ENCODE data around the gene PTCH1.

The PTCH1 gene

GRCh38 chr9:95462249-95463147 lies 54.3 kb downstream of the PTCH1 start:
- peak in 3 of 4 experiments; percentile 12 to 59 (median 52) for DNase-seq

DNA sequence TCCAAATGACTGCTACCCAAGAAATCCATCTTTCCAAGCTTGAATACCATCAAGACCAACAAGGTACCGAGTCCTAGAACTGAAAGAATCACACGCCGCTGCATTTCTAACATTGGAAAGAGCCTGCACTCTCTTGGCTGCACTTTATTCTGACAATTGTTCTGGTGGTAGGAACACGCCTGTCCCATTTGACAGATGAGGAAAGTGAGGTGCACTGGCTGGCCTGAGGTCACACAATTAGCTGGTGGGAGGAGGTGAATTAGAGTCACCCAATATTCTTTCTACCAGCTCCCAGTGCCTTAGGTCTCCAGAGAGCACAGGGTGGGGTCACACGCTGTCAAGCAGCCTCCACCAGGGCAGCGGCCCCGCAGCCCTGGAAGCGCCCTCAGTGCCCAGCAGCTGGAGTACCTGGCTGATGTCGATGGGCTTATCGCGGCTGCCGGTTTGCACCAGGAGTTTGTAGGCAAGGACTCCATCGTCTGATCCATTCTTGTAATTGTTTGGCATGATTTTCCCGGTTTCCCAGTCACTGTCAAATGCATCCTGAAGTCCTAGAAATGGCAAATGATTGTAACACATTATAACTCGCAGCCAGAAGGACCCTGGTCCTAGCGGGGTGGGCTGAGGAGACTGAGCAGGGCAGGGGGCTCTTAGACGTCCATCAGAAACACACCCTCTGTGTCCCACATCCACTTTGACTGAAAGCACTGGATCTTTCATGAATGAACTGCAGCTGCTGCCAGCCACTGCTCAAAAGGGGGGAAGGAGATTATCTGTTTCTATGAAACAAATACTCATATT lies 55.1 kb downstream of the PTCH1 start:
- no peak for DNase-seq

GRCh38 chr9:95460518-95461164 lies 56.1 kb downstream of the PTCH1 start:
- DNase-seq: no peak

DNA sequence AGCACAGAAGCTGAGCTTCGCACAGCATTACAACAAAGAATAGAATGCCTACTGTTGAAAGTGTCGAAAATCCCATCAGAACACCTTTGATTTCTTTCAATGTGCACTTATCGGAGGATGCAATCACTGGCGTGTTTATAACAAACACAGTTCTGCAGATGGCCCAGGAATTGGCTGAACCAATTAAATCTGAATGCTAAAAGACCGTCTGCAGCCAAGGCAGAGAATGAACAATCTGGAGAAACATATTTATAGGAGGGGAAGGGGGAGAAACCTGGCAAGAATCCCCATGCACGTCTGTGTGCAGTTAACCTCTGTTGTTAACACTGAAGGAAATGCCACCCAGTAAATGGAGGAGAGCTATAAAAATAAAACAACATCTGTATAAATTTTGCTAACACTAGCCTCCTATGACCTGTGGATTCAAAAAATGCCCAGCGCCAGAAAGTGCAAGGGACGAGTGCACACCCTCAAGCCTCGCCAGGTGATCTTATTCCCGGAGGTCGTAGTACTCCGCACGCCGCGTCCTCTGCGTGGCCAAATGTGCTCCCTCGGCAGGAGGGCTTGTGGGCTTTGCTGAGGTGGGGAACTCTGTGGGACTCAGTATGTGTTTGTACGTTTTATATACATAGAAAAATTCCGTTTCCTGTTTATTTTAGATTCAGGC lies 56.8 kb downstream of the PTCH1 start:
- DNase-seq: no peak

DNA sequence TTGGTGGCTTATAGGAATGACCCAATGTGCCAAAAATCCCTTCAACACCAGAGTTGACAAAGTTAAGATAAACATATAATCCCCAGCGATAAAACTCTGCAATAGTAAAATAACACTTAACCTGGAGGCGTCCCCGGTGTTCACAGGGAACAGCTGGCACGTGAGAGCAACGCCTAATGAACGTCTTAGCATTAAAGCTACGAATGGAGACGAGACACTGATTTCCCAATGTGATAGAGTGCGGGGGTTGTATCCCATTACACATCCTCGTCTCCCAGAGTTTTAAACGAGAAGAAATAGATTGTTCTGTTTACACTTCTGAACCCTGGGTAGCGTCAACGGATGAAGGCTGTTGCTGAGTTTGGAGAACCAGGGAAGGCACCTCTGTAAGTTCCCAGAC lies 57.6 kb downstream of the PTCH1 start:
- no peak for DNase-seq

- no peak for DNase-seq
These were observed 58.1 kb downstream of the PTCH1 start for GRCh38 chr9:95458666-95459065.

- no peak for DNase-seq
These were observed 59.0 kb downstream of the PTCH1 start for GRCh38 chr9:95457769-95458168.

GRCh38 chr9:95455714-95456113 lies 61.1 kb downstream of the PTCH1 start:
- no peak for DNase-seq

- no peak for DNase-seq
These were observed 64.6 kb downstream of the PTCH1 start for GRCh38 chr9:95452176-95452575.

DNA sequence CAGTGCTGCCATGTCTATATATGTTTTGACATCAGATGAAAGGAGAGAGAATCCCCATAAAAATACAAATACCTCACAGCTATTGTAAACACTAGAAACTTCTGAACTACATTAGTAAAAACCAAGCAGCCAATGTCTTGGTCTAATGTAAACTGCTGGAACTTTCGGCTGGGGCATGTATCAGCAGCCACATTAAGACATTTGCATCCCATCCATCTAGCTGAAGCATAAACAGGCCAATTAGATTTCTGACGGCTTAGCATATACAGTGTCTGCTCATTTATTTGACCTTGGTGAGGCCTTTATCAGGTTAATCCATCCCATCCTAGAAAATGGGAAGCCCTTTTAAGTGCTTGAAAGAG lies 65.7 kb downstream of the PTCH1 start:
- no peak for DNase-seq

DNA sequence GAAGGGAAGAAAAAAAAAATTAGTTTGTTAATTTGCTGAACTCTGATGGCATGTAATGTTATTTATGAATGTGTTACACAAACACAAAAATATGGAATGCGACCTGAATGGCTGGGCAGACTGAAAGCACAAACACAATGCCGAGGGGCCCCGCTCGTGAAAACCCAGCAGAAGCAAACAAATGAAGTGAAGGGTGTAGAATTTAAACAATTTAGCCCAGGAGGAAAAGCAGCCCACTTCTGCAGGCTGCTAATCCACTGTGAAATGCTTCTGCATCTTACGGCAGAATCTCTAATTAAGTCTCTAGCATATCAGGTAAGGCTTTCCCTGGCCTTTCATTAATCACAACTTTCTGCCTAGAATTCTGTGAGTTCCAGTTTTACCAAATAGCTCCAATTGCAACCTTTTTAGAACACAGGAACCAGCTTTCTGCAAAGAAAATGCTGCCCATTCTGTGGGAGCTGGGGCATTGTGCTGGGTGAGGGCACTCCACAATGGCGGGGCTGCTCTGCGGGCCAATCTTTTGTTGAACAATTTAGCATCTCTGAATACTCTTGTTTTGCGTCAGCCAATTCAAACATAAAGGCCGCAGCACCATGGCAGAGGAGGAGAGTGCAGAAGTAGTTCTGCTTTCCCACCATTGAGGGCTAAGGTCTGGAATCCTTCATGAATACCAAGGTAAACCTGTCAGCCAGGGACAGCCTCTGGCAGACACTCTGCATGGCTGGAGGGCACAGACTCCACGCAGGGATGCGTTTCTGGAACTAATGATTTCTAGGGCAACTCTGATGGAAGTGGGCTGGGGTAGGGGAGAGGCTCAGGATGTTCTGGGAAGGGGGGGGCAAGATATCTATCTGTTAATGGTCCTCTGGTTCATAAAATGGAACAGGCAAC lies 66.4 kb downstream of the PTCH1 start:
- DNase-seq: no peak

DNA sequence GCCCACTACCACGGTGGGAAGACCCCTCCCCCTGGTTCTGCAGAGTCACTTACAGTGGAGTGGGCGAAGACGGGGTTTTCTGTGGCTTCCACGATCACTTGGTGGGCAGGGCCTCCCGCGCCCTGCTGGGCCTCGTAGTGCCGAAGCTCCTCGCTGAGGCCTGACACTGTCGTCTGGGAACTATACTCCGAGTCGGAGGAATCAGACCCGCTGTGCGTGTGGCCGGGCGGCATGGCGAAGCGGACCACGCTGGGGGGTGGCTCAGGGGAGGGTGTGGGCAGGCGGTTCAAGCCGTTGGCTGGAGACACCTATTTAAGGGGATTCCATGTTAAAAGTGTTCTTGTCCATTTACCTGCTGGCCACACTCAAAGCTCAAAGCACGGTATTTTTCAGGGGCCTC lies 67.8 kb downstream of the PTCH1 start:
- DNase-seq: no peak

GRCh38 chr9:95447660-95448420 lies 68.9 kb downstream of the PTCH1 start:
- no peak for DNase-seq

DNA sequence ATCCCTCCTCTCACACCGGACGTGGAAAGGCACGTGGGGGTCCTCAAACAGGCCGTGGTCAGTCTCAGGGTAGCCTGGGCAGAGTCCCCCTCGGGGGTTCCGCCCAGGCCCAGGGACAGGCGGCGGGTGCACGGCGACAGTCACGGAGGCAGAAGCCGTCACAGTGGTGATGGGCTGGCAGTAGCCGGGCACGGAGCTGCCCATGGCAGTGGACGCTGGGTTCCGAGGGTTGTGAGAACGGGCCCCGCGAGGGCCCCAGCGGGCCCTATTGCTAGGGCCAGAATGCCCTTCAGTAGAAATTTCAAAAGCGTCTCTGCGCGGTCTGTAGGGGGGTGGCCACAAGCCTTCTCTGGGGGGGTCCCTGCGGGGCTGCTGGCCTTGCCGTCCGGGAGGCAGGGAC lies 69.8 kb downstream of the PTCH1 start:
- no peak for DNase-seq

DNA sequence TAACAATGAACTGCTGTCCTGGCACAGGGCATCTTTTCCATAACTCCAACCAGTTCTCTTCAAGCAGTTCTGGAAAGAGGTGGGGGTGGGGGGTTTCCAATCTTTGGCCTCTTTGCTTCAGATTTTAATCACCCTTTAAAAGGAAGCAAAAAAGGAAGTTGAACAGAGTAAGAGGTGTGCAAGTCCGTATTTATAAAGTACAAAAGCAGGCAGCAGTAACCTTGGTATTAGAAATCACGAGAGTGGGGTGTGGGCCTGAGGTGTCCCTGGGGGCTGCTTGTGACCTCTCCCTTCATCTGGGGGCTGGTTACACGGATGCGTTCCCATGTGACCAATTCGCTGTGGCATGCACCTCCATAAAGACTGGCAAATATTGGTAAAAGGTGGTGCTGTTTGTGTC lies 70.5 kb downstream of the PTCH1 start:
- DNase-seq: no peak

- no peak for DNase-seq
These were observed 72.6 kb downstream of the PTCH1 start for GRCh38 chr9:95444160-95444559.

- no peak for DNase-seq
These were observed 73.5 kb downstream of the PTCH1 start for GRCh38 chr9:95443301-95443700.

DNA sequence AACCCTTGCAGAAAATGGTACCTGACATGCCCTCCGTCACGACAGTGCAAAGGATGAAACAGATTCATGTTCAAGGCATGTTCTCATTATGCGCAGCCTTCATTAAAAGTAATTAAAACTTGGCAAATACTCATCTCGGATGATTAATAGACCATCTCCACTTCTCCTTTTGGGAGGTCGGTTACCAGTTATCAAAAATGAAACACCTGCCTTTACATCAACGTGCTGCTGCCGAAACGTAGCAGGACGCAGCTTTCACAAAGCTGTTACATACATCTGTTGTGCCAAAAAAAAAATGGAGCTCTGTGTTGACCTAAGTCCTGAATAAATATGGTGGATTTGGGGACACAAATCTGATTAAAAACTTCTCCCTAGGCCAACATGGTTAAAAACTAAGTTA lies 75.7 kb downstream of the PTCH1 start:
- no peak for DNase-seq

DNA sequence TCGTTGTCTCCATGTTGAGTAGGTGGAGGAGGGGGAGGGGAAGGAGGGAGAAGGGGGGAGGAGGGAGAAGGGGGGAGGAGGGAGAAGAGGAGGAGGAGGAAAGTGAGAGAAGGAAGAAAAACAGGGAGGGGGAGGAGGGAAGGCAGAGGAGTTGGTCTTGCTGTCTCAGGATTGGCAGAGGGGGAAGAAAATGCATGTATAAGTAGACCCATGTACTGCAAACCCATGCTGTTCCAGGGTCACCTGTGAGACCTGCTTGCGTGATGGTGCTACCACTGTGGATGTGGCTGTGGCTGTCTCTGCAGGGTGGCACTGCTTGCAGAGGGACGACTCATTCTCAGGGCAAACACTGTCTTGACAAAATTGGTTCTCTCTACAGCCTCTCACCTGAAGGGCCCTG lies 76.3 kb downstream of the PTCH1 start:
- no peak for DNase-seq

DNA sequence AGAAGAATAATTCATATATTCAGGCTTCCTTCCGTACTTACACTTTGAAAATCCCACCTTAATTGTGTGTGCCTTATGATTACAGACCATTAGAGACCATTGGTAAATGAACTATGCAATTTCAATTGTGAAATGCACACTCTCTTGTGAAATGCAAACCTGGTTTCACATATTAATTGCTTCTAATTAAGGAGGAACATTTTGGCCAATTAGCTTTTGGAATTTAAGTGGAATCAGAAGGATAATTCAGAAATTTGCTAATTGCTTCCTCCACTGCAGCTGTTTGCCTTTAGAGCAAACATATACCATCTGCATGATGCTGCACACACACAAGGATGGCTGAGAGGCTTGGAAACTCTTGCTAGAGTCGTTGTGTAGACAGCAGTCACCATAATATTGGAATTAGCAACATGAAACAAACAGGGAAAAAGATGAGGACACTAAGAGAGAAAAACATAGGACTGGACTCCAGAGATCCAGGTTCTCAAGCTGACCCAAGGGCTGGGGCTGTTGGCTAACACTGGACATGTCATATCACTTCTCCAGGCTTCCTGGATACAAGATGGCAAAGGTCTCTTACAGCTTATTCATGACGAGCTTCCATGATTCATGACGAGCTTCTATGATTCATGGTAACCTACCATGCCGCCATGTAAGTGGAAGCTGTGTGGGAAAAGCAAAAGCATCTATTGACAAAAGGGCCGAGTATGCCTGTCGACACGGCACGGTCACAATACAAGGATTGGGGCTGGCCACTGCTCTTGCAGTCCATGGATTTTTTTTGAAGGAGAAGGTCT lies 78.0 kb downstream of the PTCH1 start:
- no peak for DNase-seq
